GM19324 (cell line): ENCODE data around the gene SORCS1.

Experiments used
- ATAC-seq: cut with Tn5 transposase; IDR thresholded peaks from one replicate; pipeline ENCODE4 v1.9.1; 2021; ENCODE audit warnings: mild to moderate bottlenecking, moderate library complexity; ENCODE audit not compliant: unreplicated experiment, low FRiP score

Gene SORCS1

DNA sequence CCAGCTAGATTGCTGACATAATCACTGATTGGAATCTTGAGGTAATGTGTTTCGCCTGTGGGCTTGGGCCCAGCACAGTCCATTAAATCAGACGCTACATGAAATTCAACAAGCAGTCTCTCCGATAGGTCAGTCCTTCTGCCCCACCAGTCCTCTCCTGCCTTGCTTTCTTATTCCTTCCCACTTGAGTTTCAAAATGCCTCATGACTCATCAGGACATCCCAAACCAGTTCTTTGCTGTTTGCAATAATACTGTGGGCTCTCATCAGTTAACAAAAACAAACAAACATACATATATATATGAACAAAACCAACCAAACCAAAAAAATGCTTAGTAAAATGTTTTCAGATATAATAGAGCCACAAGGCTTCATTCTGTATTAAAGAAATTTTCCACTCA is 599.0 kb downstream of the SORCS1 start:
- ATAC-seq = no peak

DNA sequence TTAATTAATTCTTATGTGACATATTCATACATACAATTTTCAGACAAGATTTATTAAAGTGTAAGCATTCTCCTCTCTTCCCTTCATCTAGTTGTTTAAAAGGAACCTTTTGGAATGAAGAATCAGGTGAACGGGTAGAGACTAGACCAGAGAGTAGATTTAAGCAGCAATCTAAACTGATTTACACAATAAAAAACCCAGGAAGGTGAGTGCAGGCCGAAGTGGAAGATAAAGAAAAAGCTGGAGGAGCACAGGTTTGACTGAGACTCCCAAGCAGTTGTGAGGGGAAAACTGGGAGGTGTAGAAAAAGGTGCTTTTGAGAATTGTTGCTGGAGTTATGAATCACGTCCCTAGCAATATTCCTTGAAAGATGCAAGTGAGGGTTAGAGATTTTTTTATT is 601.1 kb downstream of the SORCS1 start:
- ATAC-seq = no peak

GRCh38 chr10:106560925-106561640 is 603.4 kb downstream of the SORCS1 start:
- ATAC-seq = no peak

- ATAC-seq = no peak
Measured at GRCh38 chr10:106559442-106559841, 605.1 kb downstream of the SORCS1 start.

- no peak for ATAC-seq
Measured at GRCh38 chr10:106557951-106558733, 606.4 kb downstream of the SORCS1 start.

DNA sequence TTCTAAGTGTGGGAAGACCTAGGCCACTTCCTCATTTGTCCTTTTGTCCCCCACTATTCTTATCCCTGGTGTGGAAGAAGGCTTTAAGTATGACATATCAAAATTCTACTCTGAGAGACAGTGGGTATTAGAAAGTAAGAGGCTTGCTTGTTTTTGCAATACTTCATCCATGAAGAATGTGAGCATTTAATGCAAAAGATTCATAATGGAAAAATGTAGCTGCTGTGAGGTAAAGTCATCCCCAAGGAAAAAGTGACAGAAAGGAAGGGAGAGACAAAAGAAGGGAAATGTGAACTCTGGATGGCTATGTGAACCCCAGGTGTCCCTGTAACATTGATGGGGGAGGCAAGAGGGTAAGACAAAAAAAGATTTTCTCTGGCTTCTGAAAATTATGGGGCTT is 607.5 kb downstream of the SORCS1 start:
- ATAC-seq = no peak

DNA sequence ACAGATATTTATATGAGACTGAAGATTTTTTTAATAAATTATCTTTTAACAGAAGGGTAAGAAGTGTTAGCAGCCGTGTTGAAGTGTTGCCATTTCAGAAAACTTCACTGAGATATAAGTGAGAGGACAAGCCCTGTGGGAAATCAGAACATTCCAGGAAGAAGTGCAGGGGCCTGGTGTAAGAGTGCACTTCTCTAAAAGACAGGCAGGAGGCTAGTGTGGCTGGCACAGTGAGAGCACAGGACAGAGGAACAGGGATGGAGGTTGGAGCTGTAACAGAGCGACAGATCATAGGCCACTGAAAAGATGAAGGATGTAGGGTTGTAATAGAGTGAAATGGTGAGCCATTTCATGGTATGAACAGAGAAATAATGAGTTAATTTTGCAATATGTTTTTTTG is 608.9 kb downstream of the SORCS1 start:
- no peak for ATAC-seq

- ATAC-seq = no peak
Measured at GRCh38 chr10:106551501-106552062, 612.9 kb downstream of the SORCS1 start.

GRCh38 chr10:106548832-106549231 is 615.7 kb downstream of the SORCS1 start:
- ATAC-seq = no peak

DNA sequence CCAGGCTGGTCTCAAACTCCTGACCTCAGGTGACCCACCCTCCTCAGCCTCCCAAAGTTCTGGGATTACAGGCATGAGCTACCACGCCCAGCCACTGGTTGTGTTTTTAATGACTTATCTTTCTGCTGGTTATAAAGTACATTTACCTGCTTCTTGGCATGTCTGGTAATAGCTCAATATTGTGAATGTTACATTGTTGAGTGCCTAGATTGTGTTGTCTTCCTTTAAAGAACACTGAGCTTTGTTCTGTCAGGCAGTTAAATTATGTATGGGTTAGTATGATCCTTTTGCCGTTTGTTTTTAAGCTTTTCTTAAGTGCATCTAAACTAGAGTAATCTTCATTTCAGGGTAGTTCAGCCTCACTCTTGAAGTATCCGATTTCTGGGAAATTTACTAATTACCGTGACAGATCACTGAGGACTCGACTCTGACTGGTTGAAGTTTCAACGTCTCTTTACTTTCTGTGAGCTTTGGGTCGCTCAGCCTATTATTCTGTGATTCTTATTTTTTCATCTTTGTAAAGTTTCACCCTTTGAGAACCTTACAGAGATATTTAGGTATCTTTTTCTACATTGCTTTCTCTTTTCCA is 617.4 kb downstream of the SORCS1 start:
- no peak for ATAC-seq

DNA sequence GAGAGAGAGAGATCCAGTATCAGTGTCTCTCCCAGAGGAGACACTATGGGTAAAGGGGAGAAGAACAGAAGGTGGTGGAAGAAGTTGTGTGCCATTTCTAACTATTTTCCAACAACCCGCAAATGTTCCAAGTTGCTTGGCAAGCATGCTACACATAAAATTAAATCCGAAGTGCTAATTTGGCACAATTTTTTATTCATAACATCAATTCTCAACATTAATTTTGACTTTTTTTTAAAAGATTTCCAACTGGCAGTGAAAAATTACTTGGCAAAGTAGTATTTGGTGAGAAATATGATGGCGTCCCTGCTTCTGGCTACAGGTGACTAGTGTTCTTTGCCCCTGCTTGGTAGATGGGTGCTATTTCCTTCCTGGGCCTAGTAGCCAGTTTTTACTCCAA is 622.0 kb downstream of the SORCS1 start:
- ATAC-seq = no peak

GRCh38 chr10:106540645-106541044 is 623.9 kb downstream of the SORCS1 start:
- ATAC-seq = no peak

DNA sequence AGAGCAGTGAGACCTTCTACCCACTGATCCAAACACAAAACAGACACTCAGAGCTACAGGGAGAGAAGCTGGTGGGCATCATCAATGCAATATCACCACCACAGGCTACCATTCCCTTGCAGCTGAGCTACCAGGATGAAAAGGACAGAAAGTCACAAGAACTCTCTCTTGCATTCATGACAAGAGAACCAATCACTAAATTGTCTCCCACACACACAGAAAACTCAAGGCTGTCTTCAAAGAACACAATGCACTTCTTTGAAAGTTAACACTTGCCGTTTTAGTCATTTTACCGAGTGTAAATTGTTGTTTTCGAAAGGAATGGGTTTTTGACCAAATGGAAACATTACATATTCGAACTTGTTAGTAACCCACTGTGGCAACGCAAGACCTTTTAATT is 626.6 kb downstream of the SORCS1 start:
- ATAC-seq = no peak

GRCh38 chr10:106535304-106535953 is 629.1 kb downstream of the SORCS1 start:
- no peak for ATAC-seq

DNA sequence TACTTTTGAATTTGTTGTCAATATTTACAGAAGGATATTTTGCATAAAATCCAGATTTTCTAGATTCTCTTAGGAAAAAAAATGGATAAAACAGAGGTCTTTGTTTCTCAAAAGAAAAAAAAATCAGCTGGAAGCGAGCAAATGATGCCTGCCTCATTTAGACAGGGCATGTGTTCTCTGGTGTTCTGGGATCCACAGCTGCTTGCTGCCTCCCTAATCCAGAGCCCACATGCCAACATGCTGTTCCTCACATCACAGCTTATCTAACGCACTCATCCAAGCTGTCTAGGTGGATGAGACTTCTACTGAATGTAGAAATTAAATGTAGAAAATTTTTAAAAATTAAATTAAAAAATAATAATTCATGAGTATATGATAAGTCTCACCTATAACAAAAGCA is 630.1 kb downstream of the SORCS1 start:
- ATAC-seq = no peak

- ATAC-seq = no peak
Measured at GRCh38 chr10:106528702-106529101, 635.8 kb downstream of the SORCS1 start.

GRCh38 chr10:106525835-106526234 is 638.7 kb downstream of the SORCS1 start:
- no peak for ATAC-seq
